Activated T-cell treated with anti-CD3 and anti-CD28 coated beads, Interleukin-2, amount 50 U/mL, for 72 hours (primary cell): ENCODE data around the gene MYO7B. TPM values are rescaled to one million over a fixed set of nuclear protein-coding genes. Genes with fewer than 3 reads are reported as not detected.
"Not testable (repeated sequence)": the region's sequence is repeated elsewhere in the genome, so short reads cannot be mapped to it uniquely, and the experiment has no call there.

ENCODE experiments used
- ATAC-seq, 2 donors: fragments of 150-1000 bp; cut with Tn5 transposase; replicated peaks in 1 of 2; 2 replicates each; pipeline ENCODE4 v1.10.0; 2021; ENCODE audit warnings: moderate library complexity in 2 of 2, mild to moderate bottlenecking in 1 of 2
- DNase-seq, 2 donors: peaks; one replicate each; pipeline ENCODE4 v3.0.0; 2021 to 2022; ENCODE audit warnings: mixed read lengths in 1 of 2
- H3K27ac Mint-ChIP-seq: one replicate; pipeline ENCODE4 v1.8.0; 2022; ENCODE audit warnings: mild to moderate bottlenecking, moderate library complexity, mixed read lengths
- H3K27me3 Mint-ChIP-seq: one replicate; pipeline ENCODE4 v1.8.0; 2022; ENCODE audit warnings: low read depth, mixed read lengths
- H3K36me3 Mint-ChIP-seq, 2 donors: one replicate each; pipeline ENCODE4 v1.8.0; 2022; ENCODE audit warnings: mixed read lengths in 2 of 2, mild to moderate bottlenecking in 1 of 2; ENCODE audit not compliant: insufficient read depth in 2 of 2
- H3K4me1 Mint-ChIP-seq: one replicate; pipeline ENCODE4 v1.8.0; 2022; ENCODE audit warnings: low read depth, mixed read lengths
- H3K4me3 Mint-ChIP-seq, 2 donors: one replicate each; pipeline ENCODE4 v1.8.0; 2022; ENCODE audit warnings: mild to moderate bottlenecking in 2 of 2, mixed read lengths in 2 of 2, moderate library complexity in 2 of 2
- H3K9me3 Mint-ChIP-seq, 2 donors: one replicate each; pipeline ENCODE4 v1.8.0; 2022; ENCODE audit warnings: mixed read lengths in 2 of 2
- total RNA-seq, 2 donors: library from RNA; stranded (reverse); gene quantifications; one replicate each; pipeline ENCODE4 v1.2.3, GENCODE V29; 2022

MYO7B gene
- total RNA-seq, 2 donors from 2014 or later: 0.50 to 0.79 TPM

GRCh38 chr2:127564429-127565260, 29.2 kb downstream of the MYO7B start:
- Mint-ChIP-seq H3K27me3 (peaks cover 7% of the 10 kb centered on the region), H3K27ac (no peak overlapping the region), H3K4me1 (peaks cover 18% of the 10 kb centered on the region), H3K36me3 (peaks cover 0 to 2% of the 10 kb centered on the region in 2 donors), H3K4me3 (peak overlapping the region in 1 of 2 donors; percentile 77), H3K9me3 (peaks cover 0 to 3% of the 10 kb centered on the region in 2 donors)
- no peak for ATAC-seq
- DNase-seq: no peak

GRCh38 chr2:127565261-127566138, 30.0 kb downstream of the MYO7B start:
- DNase-seq (no peak), ATAC-seq (no peak)
- peaks cover 0 to 2% of the 10 kb centered on the region in 2 donors for H3K36me3 Mint-ChIP-seq
- H3K9me3 Mint-ChIP-seq: peaks cover 0 to 3% of the 10 kb centered on the region in 2 donors
- H3K4me1 Mint-ChIP-seq: peaks cover 18% of the 10 kb centered on the region
- peaks cover 7% of the 10 kb centered on the region for H3K27me3 Mint-ChIP-seq
- no peak overlapping the region for H3K4me3 Mint-ChIP-seq
- no peak overlapping the region for H3K27ac Mint-ChIP-seq

- DNase-seq (no peak), ATAC-seq (no peak)
- H3K27me3 Mint-ChIP-seq: peaks cover 7% of the 10 kb centered on the region
- peaks cover 0 to 3% of the 10 kb centered on the region in 2 donors for H3K9me3 Mint-ChIP-seq
- peaks cover 0 to 2% of the 10 kb centered on the region in 2 donors for H3K36me3 Mint-ChIP-seq
- H3K4me3 Mint-ChIP-seq: no peak overlapping the region
- peaks cover 18% of the 10 kb centered on the region for H3K4me1 Mint-ChIP-seq
- H3K27ac Mint-ChIP-seq: no peak overlapping the region
These were observed 30.6 kb downstream of the MYO7B start for GRCh38 chr2:127566139-127566417.

GRCh38 chr2:127566576-127566975, 31.1 kb downstream of the MYO7B start:
- Mint-ChIP-seq H3K36me3 (peaks cover 0 to 2% of the 10 kb centered on the region in 2 donors), H3K27me3 (peaks cover 7% of the 10 kb centered on the region), H3K4me1 (peaks cover 18% of the 10 kb centered on the region)

GRCh38 chr2:127567351-127567854, 31.9 kb downstream of the MYO7B start:
- peaks cover 0 to 2% of the 10 kb centered on the region in 2 donors for H3K36me3 Mint-ChIP-seq
- H3K4me1 Mint-ChIP-seq: peaks cover 18% of the 10 kb centered on the region
- peaks cover 7% of the 10 kb centered on the region for H3K27me3 Mint-ChIP-seq
- no peak for DNase-seq
- no peak overlapping the region for H3K4me3 Mint-ChIP-seq
- H3K27ac Mint-ChIP-seq: no peak overlapping the region
- ATAC-seq: no peak
- H3K9me3 Mint-ChIP-seq: peaks cover 0 to 3% of the 10 kb centered on the region in 2 donors

More at GRCh38 chr2:127566576-127566975, 31.1 kb downstream of the MYO7B start:
- no peak overlapping the region for H3K27ac Mint-ChIP-seq
- H3K9me3 Mint-ChIP-seq: peaks cover 0 to 3% of the 10 kb centered on the region in 2 donors
- DNase-seq (no peak), ATAC-seq (no peak)
- H3K4me3 Mint-ChIP-seq: no peak overlapping the region

- Mint-ChIP-seq H3K4me3 (no peak overlapping the region), H3K9me3 (no peaks in the 10 kb centered on the region), H3K27me3 (peaks cover 7% of the 10 kb centered on the region), H3K4me1 (peaks cover 14% of the 10 kb centered on the region), H3K27ac (no peak overlapping the region), H3K36me3 (no peaks in the 10 kb centered on the region)
- ATAC-seq (no peak), DNase-seq (no peak)
These were observed 32.6 kb downstream of the MYO7B start for GRCh38 chr2:127568128-127568527.

GRCh38 chr2:127569666-127570065, 34.2 kb downstream of the MYO7B start:
- Mint-ChIP-seq H3K9me3 (no peaks in the 10 kb centered on the region), H3K36me3 (no peaks in the 10 kb centered on the region), H3K27ac (no peak overlapping the region), H3K4me1 (peaks cover under 1% of the 10 kb centered on the region), H3K27me3 (no peaks in the 10 kb centered on the region), H3K4me3 (no peak overlapping the region)
- ATAC-seq (no peak), DNase-seq (no peak)

- no peak overlapping the region for H3K27ac Mint-ChIP-seq
- peaks cover 10% of the 10 kb centered on the region for H3K4me1 Mint-ChIP-seq
- no peaks in the 10 kb centered on the region for H3K36me3 Mint-ChIP-seq
- no peak overlapping the region for H3K4me3 Mint-ChIP-seq
- H3K27me3 Mint-ChIP-seq: no peaks in the 10 kb centered on the region
- DNase-seq: no peak
- H3K9me3 Mint-ChIP-seq: no peaks in the 10 kb centered on the region
- ATAC-seq: no peak
These were observed 35.1 kb downstream of the MYO7B start for GRCh38 chr2:127570282-127571250.

GRCh38 chr2:127572352-127572751, 36.9 kb downstream of the MYO7B start:
- H3K27ac Mint-ChIP-seq, ATAC-seq, H3K27me3 Mint-ChIP-seq, H3K36me3 Mint-ChIP-seq, H3K9me3 Mint-ChIP-seq, H3K4me3 Mint-ChIP-seq, DNase-seq: not testable (repeated sequence)
- peaks cover 16% of the 10 kb centered on the region for H3K4me1 Mint-ChIP-seq

- no peaks in the 10 kb centered on the region for H3K36me3 Mint-ChIP-seq
- H3K27me3 Mint-ChIP-seq: no peaks in the 10 kb centered on the region
- no peak for ATAC-seq
- H3K9me3 Mint-ChIP-seq: no peaks in the 10 kb centered on the region
- no peak overlapping the region for H3K27ac Mint-ChIP-seq
- H3K4me3 Mint-ChIP-seq: no peak overlapping the region
- peaks cover 16% of the 10 kb centered on the region for H3K4me1 Mint-ChIP-seq
- no peak for DNase-seq
These were observed 37.4 kb downstream of the MYO7B start for GRCh38 chr2:127572841-127573240.

- Mint-ChIP-seq H3K4me1 (peaks cover 16% of the 10 kb centered on the region), H3K27me3 (no peaks in the 10 kb centered on the region), H3K4me3 (no peak overlapping the region), H3K36me3 (no peaks in the 10 kb centered on the region), H3K9me3 (no peaks in the 10 kb centered on the region), H3K27ac (no peak overlapping the region)
- DNase-seq: no peak
- ATAC-seq: no peak
These were observed 37.8 kb downstream of the MYO7B start for GRCh38 chr2:127573298-127573697.

GRCh38 chr2:127573771-127574170, 38.3 kb downstream of the MYO7B start:
- H3K4me3 Mint-ChIP-seq: no peak overlapping the region
- H3K36me3 Mint-ChIP-seq: no peaks in the 10 kb centered on the region
- no peak for ATAC-seq
- H3K27ac Mint-ChIP-seq: no peak overlapping the region
- DNase-seq: no peak
- no peaks in the 10 kb centered on the region for H3K9me3 Mint-ChIP-seq
- peaks cover 16% of the 10 kb centered on the region for H3K4me1 Mint-ChIP-seq
- H3K27me3 Mint-ChIP-seq: no peaks in the 10 kb centered on the region
